Thoracic aorta (tissue), 2 donors: ENCODE measurements around the gene PDPR. TPM values are rescaled to one million over a fixed set of nuclear protein-coding genes. Genes with fewer than 3 reads are reported as not detected.
"Not testable (repeated sequence)": the region's sequence is repeated elsewhere in the genome, so short reads cannot be mapped to it uniquely, and the experiment has no call there.

Experiments
- ATAC-seq: fragments of 150-250 bp; one replicate; pipeline ENCODE4 v1.8.0; 2017; ENCODE audit warnings: low read depth; ENCODE audit not compliant: insufficient number of reproducible peaks, low FRiP score
- DNase-seq: peaks from one replicate; pipeline ENCODE4 v3.0.0-alpha.2; 2020; ENCODE audit warnings: low spot score
- H3K27ac ChIP-seq, 2 donors: fragments of 200-600 bp; sonication (generic); 1 replicate in 1 of 2; 2 replicates in 1 of 2; pipeline ENCODE4 v1.5.1; 2016; ENCODE audit warnings: mild to moderate bottlenecking in 2 of 2, moderate library complexity in 2 of 2
- H3K27me3 ChIP-seq: fragments of 200-600 bp; sonication (generic); replicated peaks from 2 replicates; pipeline ENCODE4 v1.6.0; 2016; ENCODE audit warnings: mild to moderate bottlenecking; ENCODE audit not compliant: insufficient read depth
- H3K36me3 ChIP-seq: fragments of 200-600 bp; sonication (generic); one replicate; pipeline ENCODE4 v1.5.1; 2016
- H3K4me1 ChIP-seq, 2 donors: fragments of 200-600 bp; sonication (generic); 1 replicate in 1 of 2; 2 replicates in 1 of 2; pipeline versions ENCODE4 v1.5.1 to v1.6.0; 2016; ENCODE audit warnings: low read depth in 2 of 2, mild to moderate bottlenecking in 1 of 2; ENCODE audit not compliant: control insufficient read depth in 1 of 2
- H3K4me3 ChIP-seq: fragments of 200-600 bp; sonication (generic); 2 replicates; pipeline ENCODE4 v1.5.1; 2016; ENCODE audit warnings: mild to moderate bottlenecking
- H3K9me3 ChIP-seq: fragments of 200-600 bp; sonication (generic); 2 replicates; pipeline ENCODE4 v1.5.1; 2016
- total RNA-seq, 2 donors: library from RNA; depleted of rRNA; stranded (reverse); fragments of >200 nt; gene quantifications; one replicate each; pipeline versions ENCODE4 v1.1.0 to v1.2.3, GENCODE V29; 2016

The PDPR gene
- total RNA-seq, 2 donors from 2014 or later, result 38.0 to 44.6 TPM

DNA sequence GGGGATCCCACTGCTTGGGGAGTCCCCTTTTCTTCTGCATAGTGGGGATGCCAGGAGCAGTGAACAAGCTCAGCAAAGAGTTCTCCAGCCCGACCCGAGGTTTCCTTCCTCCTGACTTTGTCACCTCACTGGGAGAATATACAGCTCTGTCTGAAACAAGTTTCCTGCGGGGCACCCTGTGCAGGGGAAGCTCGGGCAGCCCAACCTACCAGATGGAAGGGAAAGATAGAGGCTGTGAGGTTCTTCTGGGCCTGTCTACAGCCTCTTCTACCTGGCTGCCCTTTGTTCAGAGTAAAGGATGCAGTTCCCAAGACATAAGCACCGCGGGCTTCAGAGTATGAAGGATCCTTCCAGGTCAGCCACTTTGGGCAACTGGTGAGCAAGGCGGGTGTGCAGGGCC is 83.5 kb downstream of the PDPR start:
- H3K36me3 ChIP-seq, H3K27me3 ChIP-seq, H3K4me3 ChIP-seq, H3K4me1 ChIP-seq, H3K9me3 ChIP-seq, ATAC-seq, H3K27ac ChIP-seq, DNase-seq: not testable (repeated sequence)

DNA sequence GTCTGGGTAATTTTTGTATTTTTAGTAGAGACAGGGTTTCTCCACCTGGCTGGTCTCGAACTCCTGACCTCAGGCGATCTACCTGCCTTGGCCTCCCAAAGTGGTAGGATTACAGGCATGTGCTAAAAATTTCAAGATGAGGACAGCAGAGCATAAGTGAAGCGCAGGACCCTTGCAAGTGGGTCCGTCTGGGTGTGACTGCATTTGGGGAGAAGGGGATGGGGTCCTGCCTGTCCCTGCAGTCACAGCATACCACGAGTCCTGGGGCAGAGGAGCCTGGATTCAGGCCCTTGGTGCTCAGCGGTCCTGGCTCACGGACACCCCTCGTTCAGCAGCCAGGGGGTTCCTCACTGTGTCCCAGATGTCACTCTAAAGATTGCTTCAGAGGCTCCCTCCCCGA is 84.1 kb downstream of the PDPR start:
- H3K4me3 ChIP-seq, H3K27me3 ChIP-seq, H3K27ac ChIP-seq, ATAC-seq, H3K9me3 ChIP-seq, H3K4me1 ChIP-seq, DNase-seq, H3K36me3 ChIP-seq: not testable (repeated sequence)

DNA sequence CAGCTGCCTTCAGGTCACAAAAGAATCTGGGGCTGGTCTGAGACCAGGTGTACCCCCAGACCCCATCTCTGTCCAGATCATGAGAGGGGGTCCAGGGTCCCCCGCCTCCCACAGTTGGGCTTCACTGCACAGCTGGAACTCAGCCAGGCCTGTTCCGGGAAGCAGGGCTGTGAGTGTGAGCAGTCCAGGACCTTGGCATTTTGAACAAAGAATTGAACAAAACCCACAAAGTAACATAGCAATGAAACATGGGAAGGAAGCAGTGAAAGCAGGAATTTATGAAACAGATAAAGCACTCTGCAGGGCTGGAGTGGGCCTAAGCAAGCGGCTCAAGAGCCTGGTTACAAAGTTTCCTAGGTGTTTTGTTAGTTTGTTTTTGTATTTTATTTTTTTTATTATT is 84.5 kb downstream of the PDPR start:
- not testable (repeated sequence) for H3K27me3 ChIP-seq, DNase-seq, H3K9me3 ChIP-seq, ATAC-seq, H3K36me3 ChIP-seq, H3K4me1 ChIP-seq, H3K27ac ChIP-seq, H3K4me3 ChIP-seq

DNA sequence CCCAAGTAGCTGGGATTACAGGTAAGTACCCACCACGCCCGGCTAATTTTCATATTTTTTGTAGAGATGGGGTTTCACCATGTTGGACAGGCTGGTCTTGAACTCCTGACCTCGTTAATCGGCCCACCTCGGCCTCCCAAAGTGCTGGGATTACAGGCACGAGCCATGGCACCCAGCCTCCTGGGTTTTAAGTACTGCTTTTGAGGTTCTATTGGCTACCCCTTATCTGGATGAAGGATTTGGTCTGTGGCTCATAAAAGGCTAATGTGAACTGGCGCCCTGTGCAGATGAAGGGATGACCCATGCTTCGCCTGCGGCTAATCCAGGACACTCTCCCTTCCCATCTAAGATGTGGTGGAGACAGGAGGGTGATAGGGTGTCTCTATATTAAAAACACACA is 85.0 kb downstream of the PDPR start:
- H3K27ac ChIP-seq, ATAC-seq, H3K27me3 ChIP-seq: not testable (repeated sequence)

DNA sequence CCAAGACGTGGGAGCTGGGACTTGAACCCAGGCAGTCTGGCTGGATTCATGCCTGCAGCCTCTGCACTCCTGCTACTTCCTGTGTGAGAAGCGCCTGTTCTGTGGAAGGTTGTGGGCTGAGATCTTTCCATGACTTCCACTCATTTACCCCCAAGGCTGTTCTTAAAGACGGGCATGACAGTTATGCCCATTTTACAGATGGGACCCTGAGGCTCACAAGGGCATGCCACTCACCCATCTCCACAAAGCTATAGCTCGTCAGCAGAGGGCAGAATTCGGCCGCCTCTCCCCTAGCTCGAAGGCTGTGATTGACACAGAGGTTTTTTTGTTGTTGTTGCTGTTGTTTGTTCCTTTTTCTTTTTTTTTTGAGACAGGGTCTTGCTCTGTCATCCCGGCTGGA is 85.9 kb downstream of the PDPR start:
- not testable (repeated sequence) for H3K9me3 ChIP-seq, H3K27ac ChIP-seq, DNase-seq, H3K27me3 ChIP-seq, H3K4me1 ChIP-seq, H3K4me3 ChIP-seq, H3K36me3 ChIP-seq, ATAC-seq

More for the DNA sequence above, 85.0 kb downstream of the PDPR start:
- not testable (repeated sequence) for H3K4me1 ChIP-seq, DNase-seq, H3K4me3 ChIP-seq, H3K36me3 ChIP-seq, H3K9me3 ChIP-seq

DNA sequence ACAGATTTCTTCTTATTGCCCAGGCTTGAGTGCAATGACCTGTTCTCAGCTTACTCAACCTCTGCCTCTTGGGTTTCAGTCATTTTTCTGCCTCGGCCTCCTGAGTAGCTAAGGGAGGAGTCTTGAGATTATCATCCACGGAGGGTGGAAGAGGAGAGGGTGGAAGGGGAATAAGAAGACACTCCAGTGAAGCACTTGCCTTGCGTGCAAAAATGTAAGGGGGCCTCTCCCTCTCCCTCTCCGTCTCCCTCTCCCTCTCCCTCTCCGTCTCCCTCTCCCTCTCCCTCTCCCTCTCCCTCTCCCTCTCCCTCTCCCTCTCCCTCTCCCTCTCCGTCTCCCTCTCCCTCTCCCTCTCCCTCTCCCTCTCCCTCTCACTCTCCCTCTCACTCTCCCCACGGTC is 89.4 kb downstream of the PDPR start:
- ATAC-seq, H3K4me1 ChIP-seq, DNase-seq, H3K27me3 ChIP-seq, H3K27ac ChIP-seq, H3K36me3 ChIP-seq, H3K4me3 ChIP-seq, H3K9me3 ChIP-seq: not testable (repeated sequence)

DNA sequence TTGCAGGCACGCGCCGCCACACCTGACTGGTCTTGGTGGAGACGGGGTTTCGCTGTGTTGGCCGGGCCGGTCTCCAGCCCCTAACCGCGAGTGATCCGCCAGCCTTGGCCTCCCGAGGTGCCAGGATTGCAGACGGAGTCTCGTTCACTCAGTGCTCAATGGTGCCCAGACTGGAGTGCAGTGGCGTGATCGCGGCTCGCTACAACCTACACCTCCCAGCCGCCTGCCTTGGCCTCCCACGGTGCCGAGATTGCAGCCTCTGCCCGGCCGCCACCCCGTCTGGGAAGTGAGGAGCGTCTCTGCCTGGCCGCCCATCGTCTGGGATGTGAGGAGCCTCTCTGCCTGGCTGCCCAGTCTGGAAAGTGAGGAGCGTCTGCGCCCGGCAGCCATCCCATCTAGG is 89.9 kb downstream of the PDPR start:
- not testable (repeated sequence) for H3K4me3 ChIP-seq, H3K27ac ChIP-seq, H3K36me3 ChIP-seq, DNase-seq, H3K4me1 ChIP-seq, ATAC-seq, H3K9me3 ChIP-seq, H3K27me3 ChIP-seq

DNA sequence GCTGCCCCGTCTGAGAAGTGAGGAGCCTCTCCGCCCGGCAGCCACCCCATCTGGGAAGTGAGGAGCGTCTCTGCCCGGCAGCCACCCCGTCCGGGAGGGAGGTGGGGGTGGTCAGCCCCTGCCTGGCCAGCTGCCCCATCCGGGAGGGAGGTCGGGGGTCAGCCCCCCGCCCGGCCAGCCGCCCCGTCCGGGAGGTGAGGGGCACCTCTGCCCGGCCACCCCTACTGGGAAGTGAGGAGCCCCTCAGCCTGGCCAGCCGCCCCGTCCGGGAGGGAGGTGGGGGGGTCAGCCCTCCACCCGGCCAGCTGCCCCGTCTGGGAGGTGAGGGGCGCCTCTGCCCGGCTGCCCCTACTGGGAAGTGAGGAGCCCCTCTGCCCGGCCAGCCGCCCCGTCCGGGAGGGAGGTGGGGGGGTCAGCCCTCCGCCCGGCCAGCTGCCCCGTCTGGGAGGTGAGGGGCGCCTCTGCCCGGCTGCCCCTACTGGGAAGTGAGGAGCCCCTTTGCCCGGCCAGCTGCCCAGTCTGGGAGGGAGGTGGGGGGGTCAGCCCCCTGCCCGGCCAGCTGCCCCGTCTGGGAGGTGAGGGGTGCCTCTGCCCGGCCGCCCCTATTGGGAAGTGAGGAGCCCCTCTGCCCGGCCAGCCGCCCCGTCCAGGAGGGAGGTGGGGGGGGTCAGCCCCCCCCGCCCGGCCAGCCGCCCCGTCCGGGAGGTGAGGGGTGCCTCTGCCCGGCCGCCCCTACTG is 90.7 kb downstream of the PDPR start:
- not testable (repeated sequence) for H3K4me3 ChIP-seq, H3K4me1 ChIP-seq, H3K27ac ChIP-seq, H3K27me3 ChIP-seq, DNase-seq, ATAC-seq, H3K36me3 ChIP-seq, H3K9me3 ChIP-seq

DNA sequence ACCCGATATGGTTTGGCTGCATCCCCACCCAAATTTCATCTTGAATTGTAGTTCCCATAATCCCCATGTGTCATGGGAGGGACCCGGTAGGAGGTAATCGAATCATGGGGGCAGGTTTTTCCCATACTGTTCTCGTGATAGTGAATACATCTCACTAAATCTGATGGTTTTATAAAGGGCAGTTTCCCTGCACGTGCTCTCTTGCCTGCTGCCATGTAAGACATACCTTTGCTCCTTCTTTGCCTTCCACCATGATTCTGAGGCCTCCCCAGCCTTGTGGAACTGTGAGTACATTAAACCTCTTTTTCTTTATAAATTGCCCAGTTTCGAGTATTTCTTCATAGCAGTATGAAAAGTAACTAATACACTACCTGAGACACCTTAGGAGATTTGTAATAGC is 92.2 kb downstream of the PDPR start:
- ATAC-seq, H3K4me1 ChIP-seq, H3K4me3 ChIP-seq, H3K27ac ChIP-seq, H3K9me3 ChIP-seq, H3K27me3 ChIP-seq, H3K36me3 ChIP-seq, DNase-seq: not testable (repeated sequence)

Other genes with a start within 250 kb of the PDPR start
- 10 to 100 TPM; 12.4 to 21.9 TPM for gene CLEC18A, start 163.0 kb upstream of the PDPR start, total RNA-seq
- gene CLEC18C, start 59.5 kb downstream of the PDPR start, total RNA-seq, result under 1 TPM in 1 of 2 donors, not detected in 1; 0.68 TPM
- gene EXOSC6, start 137.6 kb downstream of the PDPR start, total RNA-seq, result 10 to 100 TPM; 16.1 to 39.3 TPM
- 10 to 100 TPM; 68.0 to 69.4 TPM for gene AARS1, start 175.2 kb downstream of the PDPR start, total RNA-seq
- gene DDX19B, start 184.9 kb downstream of the PDPR start, total RNA-seq, result 10 to 100 TPM; 20.7 to 20.8 TPM
- 10 to 100 TPM; 38.7 to 54.4 TPM for gene DDX19A, start 232.6 kb downstream of the PDPR start, total RNA-seq